Left colon (tissue), 2 donors: Measurements from ENCODE around the gene CETN1. TPM values are rescaled to one million over a fixed set of nuclear protein-coding genes. Genes with fewer than 3 reads are reported as not detected.

Experiments
- ATAC-seq: fragments of 200-7000 bp; cut with Tn5 transposase; one replicate; pipeline ENCODE4 v1.9.1; 2020; ENCODE audit warnings: mild to moderate bottlenecking, moderate library complexity
- DNase-seq, 2 donors: peaks; one replicate each; pipeline ENCODE4 v3.0.0-alpha.2; 2020
- intact Hi-C, 2 donors: fragments of 100-400 bp; cut with DNase I in 1 of 2; cut with micrococcal nuclease in 1 of 2; formaldehyde crosslinking; loops; one replicate each; pipeline versions ENCODE4 v1.11.2 to v1.14.0; 2022; cut with DNase I, micrococcal nuclease
- long read RNA-seq: library from polyadenylated mRNA; unstranded; transcript quantifications from one replicate; pipeline ENCODE4 v2.0.0, GENCODE V29; 2021
- total RNA-seq, 2 donors: library from RNA; stranded (reverse); fragmentation: NEBNext Ultra II Directional; extraction: Animal tissue kit (Norgen Biotek cat#: 25700); gene quantifications; one replicate each; pipeline ENCODE4 v1.2.1, GENCODE V29; 2021
- donor health status: DM: no; HTN: no; CAD: no.
- donor health status: DM: yes; HTN: yes; CAD: no.

CETN1 gene
- not detected for total RNA-seq
- long read RNA-seq = 0 reads

- DNase-seq = no peak
- intact Hi-C loops = no loop called here
- no peak for ATAC-seq
Observed at GRCh38 chr18:580154-580553, at the start of gene CETN1. CETN1 (plus strand) TSS chr18:580380; CDS start chr18:580409, 29 bp downstream.

DNA sequence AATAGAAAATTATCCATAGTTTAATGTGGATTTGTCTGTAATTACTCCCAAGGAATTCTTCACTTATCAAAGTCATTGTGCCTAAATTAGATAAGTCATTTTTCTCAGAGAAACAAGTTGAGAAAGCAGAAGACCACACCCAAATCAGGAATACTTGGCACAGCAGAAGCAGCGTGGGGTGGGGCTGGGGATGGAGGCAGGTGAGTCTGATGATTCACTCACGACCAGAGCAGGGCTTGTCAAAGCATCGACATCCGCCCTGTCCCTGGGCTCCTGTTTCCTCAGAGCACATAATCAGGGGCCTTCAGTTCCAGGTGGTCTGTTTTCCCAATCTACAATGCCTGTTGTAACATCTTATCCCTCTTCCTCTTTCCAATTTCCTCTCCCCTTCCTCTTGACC, 48.2 kb upstream of the CETN1 start:
- ATAC-seq (no peak), DNase-seq (no peak)
- intact Hi-C loops = no loop called here

GRCh38 chr18:532632-533031, 47.5 kb upstream of the CETN1 start:
- no peak for ATAC-seq
- intact Hi-C loops = no loop called here
- DNase-seq = no peak

- intact Hi-C loops = no loop called here
- no peak for DNase-seq
- no peak for ATAC-seq
Observed at GRCh38 chr18:533995-534601, 46.1 kb upstream of the CETN1 start.

- intact Hi-C loops = no loop called here
- DNase-seq (no peak), ATAC-seq (no peak)
Observed at GRCh38 chr18:543447-544078, 36.6 kb upstream of the CETN1 start.

DNA sequence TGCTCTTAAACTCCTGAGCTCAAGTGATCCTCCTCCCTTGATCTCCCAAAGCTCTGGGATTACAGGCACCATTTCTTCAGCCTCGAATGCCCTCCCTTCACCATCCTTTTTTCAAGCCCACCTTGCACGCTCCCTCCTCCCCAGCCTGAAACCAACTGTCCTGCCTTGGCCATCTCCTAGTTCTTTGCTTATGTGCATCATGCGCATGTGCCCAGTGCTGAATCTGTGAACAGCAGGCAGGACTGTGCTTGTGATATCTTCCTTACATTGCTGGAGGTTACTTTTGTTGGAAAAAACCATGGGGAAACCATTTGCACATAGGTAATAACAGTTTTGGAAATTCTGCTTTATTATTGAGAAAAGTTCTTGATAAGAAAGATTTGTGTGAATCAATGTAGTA, 30.2 kb upstream of the CETN1 start:
- DNase-seq (no peak), ATAC-seq (no peak)
- intact Hi-C loops = no loop called here

DNA sequence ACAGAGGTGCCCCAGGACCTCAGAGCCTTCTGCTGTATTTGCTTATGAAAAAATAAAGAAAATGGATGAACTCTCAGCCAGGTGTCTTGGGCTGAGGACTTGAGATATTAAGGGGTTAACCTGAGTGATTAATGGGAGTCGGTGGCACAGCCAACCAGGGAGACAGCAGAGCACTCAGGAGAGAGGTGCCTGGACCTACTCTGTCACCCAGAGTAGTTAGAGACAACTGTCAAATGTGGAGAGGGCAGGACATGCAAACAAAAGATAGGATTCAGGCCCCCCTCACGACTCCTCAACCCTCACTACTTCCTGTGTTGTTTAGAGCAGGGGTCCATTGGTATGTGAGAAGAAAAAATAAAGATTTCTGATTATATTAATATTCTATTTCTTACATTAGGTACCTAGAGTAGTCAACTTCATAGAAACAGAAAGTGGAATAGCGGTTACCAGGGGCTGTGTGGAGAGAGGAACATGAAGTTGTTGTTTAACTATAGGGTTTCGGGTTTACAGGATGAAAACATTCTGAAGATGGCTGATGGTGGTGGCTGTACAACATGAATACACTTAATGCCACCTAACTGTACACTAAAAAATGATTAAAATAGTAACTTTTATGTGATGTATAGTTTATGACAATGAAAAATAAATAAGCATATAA, 28.6 kb upstream of the CETN1 start:
- ATAC-seq (no peak), DNase-seq (no peak)
- intact Hi-C loops = no loop called here

GRCh38 chr18:555705-556457, 24.3 kb upstream of the CETN1 start:
- ATAC-seq (no peak), DNase-seq (no peak)
- intact Hi-C loops = no loop called here

DNA sequence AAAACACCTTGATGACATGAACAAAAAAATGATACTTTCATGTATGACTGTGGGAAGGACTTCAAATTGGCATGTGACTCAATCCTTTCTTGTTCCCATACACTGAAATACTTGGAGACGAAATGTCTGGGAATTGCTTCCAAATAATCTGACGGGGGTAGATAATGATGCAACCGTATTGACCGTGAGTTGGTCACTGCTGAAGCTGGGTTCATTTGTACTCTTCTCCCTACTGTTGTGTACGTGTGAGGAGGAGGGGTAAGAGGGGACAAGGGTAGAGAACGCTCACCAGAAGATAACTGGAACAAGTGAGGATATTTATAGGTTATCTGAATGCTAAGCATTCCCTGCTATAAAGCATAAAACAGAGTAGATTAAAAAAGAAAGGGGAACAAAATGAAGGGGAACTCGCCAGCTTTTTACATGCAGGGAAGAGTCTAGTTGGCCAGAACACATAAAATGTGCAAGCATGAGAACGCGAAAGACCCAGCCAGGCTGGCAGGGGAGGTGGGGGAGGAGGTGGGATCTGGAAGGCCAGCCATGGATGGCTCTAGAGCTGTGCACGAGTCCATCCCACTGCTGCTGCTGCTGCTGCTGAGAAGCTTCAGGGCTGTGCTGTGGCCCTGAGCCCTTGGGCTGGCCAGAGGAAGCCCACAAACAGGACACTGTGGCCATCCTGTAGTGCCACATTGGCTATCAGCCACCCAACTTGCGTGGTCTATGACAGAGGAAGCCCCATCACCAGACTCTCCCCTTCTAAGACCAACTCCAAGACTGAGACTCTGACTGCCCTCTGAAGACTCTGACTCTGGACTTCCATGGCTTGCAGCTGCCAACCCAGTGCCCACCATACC, 15.2 kb upstream of the CETN1 start:
- ATAC-seq = no peak
- no peak for DNase-seq
- intact Hi-C loops = no loop called here

DNA sequence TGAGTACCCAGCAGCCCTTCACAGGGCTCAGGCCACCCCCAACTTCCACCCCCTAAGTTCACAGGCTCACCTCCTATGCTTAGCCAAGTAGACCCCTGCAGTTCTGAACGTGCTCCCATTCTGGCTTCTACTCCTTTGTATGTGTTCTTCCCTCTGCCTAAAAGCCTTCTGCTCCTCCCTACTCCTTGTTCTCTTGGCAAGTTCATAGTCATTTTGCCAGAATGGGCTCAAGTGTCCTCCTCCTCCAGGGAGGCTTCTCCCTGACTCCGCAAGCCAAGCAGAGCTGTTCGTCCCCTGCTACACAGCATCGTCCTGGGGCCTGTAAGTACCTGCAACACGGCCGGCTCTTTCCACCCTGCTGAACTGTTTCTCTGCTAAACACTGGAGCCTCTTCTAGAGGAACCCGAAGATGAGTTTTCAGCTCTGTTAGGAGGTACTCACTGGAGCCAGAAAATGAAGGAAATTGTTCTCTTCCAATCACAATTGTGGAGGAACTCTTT, 14.6 kb upstream of the CETN1 start:
- DNase-seq (no peak), ATAC-seq (no peak)
- intact Hi-C loops = no loop called here

- ATAC-seq (no peak), DNase-seq (no peak)
- intact Hi-C loops = no loop called here
Observed at GRCh38 chr18:567122-567521, 13.1 kb upstream of the CETN1 start.

GRCh38 chr18:568731-569130, 11.4 kb upstream of the CETN1 start:
- DNase-seq (no peak), ATAC-seq (no peak)
- intact Hi-C loops = no loop called here

DNA sequence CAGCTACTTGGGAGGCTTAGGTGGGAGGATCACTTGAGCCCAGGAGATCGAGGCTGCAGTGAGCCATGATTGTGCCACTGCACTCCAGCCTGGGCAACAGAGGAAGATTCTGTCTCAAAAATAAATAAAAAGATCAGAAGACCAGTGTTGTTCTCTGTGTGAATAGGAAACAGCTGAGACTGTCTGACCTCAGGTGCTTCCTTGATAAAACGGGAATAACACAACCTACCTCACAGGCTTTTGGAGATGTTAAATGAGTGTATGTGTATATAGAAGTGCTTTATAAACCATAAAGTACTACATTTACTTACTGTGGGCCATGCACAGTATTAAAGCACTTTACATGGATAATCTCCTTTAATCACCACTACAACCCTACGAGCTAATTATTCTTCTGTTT, 9.9 kb upstream of the CETN1 start:
- DNase-seq (no peak), ATAC-seq (no peak)
- intact Hi-C loops = no loop called here

DNA sequence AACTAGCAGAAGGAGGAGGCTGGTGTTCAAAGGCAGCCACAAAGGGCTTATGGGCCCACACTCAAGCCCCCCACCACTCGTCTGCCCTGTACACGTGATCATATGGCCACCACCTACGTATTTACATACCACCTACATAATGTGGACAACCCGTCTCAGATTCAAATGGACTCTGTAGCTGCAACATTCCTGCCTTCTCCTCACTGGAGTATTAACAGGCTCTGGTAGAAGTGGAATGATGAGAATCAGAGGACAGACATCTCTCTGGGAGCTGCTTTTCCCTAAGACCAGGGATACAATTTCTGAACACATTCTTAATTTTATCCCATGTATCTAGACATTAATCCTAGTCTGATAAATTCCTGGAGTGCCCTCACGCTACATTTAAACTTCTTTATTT, 9.5 kb upstream of the CETN1 start:
- DNase-seq (no peak), ATAC-seq (no peak)
- intact Hi-C loops = no loop called here

DNA sequence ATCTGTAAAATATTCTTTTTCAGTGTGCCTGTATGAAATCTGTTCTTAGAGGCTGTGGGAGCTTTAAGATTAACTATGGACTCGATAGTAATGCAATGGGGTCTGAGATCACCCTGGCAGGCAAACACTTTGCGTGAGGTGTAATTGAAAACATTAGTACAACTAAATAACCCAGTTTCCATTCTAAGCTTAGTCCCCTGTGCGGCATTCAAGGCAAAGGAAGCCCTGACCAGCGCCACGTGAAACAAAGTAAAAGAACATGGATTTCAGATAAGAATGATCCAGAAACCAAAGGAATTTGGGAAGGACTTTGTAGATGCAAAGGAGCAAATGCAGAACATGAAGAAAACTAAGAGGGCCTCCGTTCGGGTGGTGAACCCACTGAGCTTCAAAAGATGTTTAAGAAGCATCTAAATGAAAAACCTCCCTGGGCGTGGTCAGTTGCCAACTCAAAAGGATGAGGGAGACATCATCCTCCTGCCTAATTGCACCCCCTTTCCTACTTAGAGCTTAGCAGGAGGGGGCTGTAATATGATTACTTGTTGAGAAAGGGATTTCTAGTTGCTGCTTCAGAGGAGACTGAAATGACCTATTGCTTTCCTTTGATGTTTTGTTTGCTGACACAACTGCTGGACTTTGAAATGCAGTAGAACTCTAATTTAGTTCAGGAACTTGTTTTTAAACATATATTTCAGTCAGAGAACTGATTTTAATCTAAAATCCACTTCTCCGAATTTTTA, 7.9 kb upstream of the CETN1 start:
- intact Hi-C loops = no loop called here
- ATAC-seq (no peak), DNase-seq (no peak)

GRCh38 chr18:572831-573289, 7.3 kb upstream of the CETN1 start:
- intact Hi-C loops = no loop called here
- DNase-seq (no peak), ATAC-seq (no peak)

DNA sequence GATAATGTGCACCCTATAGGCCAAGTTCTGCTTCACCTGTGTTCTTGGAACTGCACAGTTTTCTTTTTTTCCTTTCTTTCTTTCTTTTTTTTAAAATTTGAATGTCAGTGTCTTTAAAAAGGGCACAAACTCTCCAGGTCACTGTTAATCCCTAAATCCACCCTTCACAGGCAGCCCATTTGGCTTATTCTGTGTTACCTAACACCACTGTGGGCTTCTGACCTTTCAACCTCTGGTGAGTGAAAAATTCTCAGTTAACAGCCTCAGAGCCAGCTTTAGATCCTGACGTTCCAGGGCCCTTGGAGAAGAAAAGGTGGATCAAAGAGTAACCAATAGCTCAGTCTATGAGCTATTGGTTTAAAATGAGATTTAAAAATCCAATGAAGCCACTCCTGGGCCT, 6.8 kb upstream of the CETN1 start:
- intact Hi-C loops = no loop called here
- ATAC-seq = no peak
- DNase-seq = no peak
